Measurements from ENCODE around the gene MYH11. TPM values are rescaled to one million over a fixed set of nuclear protein-coding genes. Genes with fewer than 3 reads are reported as not detected.

Gene MYH11
- polyA plus RNA-seq, 1 donor (not counting 4 experiments of a cell fraction or from before 2014, with no cell fraction given) = not detected

- no peak overlapping the region for H2AFZ ChIP-seq (ENCODE audit: control insufficient read depth, low read length)
- no peak for FAIRE-seq
- DNase-seq (ENCODE audit: low read depth, low spot score) = no peak
- no peak overlapping the region for H3K9ac ChIP-seq (ENCODE audit: control insufficient read depth, extremely low read depth, insufficient read depth, low read length)
- no peaks in the 10 kb centered on the region for H3K9me1 ChIP-seq (ENCODE audit: control insufficient read depth, extremely low read depth, insufficient read depth, low read length)
- H3K27me3 ChIP-seq (ENCODE audit: control insufficient read depth, extremely low read depth, insufficient read depth, low read length) = peaks cover 8% of the 10 kb centered on the region
- H4K20me1 ChIP-seq (ENCODE audit: control insufficient read depth, extremely low read depth, insufficient read depth, low read length) = no peaks in the 10 kb centered on the region
- H3K79me2 ChIP-seq (ENCODE audit: control insufficient read depth, insufficient read depth, low read length) = no peaks in the 10 kb centered on the region
- no peaks in the 10 kb centered on the region for H3K9me3 ChIP-seq (ENCODE audit: control insufficient read depth, low read depth, low read length)
- TF ChIP-seq EZH2 (IDR thresholded peaks at IDR 0.05; ENCODE audit: low read length) = no peak
- TF ChIP-seq CTCF (optimal IDR thresholded peaks at IDR 0.05 in 1 of 3, IDR thresholded peaks at IDR 0.05 in 1 of 3, conservative IDR thresholded peaks at IDR 0.05 in 1 of 3; ENCODE audit: extremely low read depth in 1 of 3, insufficient read depth in 2 of 3, low read length in 3 of 3) = no peak
- H3K36me3 ChIP-seq (ENCODE audit: control insufficient read depth in 2 of 2, extremely low read depth in 1 of 2, insufficient read depth in 2 of 2, low read length in 2 of 2) = no peaks in the 10 kb centered on the region
- no peak overlapping the region for H3K27ac ChIP-seq (ENCODE audit: control insufficient read depth, insufficient read depth, low read length)
- no peak overlapping the region for H3K4me2 ChIP-seq (ENCODE audit: control insufficient read depth, extremely low read depth, insufficient read depth, low read depth, low read length)
- H3K4me1 ChIP-seq (ENCODE audit: control insufficient read depth, extremely low read depth, insufficient read depth, low read length) = no peaks in the 10 kb centered on the region
- H3K4me3 ChIP-seq (ENCODE audit: control insufficient read depth in 2 of 3, extremely low read depth in 1 of 3, insufficient read depth in 2 of 3, low read depth in 1 of 3, low read length in 3 of 3) = no peak overlapping the region
- dilution Hi-C loops (cut with MboI; ENCODE audit: extremely low pct_ligation_motif_present, low sequenced_read_pairs) = no loop called here
These were observed 29.5 kb downstream of the MYH11 start for GRCh38 chr16:15827299-15827698.

GRCh38 chr16:15825750-15826305 lies 31.0 kb downstream of the MYH11 start:
- TF ChIP-seq EZH2 (IDR thresholded peaks at IDR 0.05; ENCODE audit: low read length) (no peak), CTCF (optimal IDR thresholded peaks at IDR 0.05 in 1 of 3, IDR thresholded peaks at IDR 0.05 in 1 of 3, conservative IDR thresholded peaks at IDR 0.05 in 1 of 3; ENCODE audit: extremely low read depth in 1 of 3, insufficient read depth in 2 of 3, low read length in 3 of 3) (no peak)
- Histone ChIP-seq H3K4me2 (ENCODE audit: control insufficient read depth, extremely low read depth, insufficient read depth, low read depth, low read length) (no peak overlapping the region), H3K4me1 (ENCODE audit: control insufficient read depth, extremely low read depth, insufficient read depth, low read length) (no peaks in the 10 kb centered on the region), H3K27me3 (ENCODE audit: control insufficient read depth, extremely low read depth, insufficient read depth, low read length) (peaks cover 8% of the 10 kb centered on the region), H3K4me3 (ENCODE audit: control insufficient read depth in 2 of 3, extremely low read depth in 1 of 3, insufficient read depth in 2 of 3, low read depth in 1 of 3, low read length in 3 of 3) (no peak overlapping the region), H3K36me3 (ENCODE audit: control insufficient read depth in 2 of 2, extremely low read depth in 1 of 2, insufficient read depth in 2 of 2, low read length in 2 of 2) (no peaks in the 10 kb centered on the region), H3K9me1 (ENCODE audit: control insufficient read depth, extremely low read depth, insufficient read depth, low read length) (no peaks in the 10 kb centered on the region), H2AFZ (ENCODE audit: control insufficient read depth, low read length) (no peak overlapping the region), H4K20me1 (ENCODE audit: control insufficient read depth, extremely low read depth, insufficient read depth, low read length) (no peaks in the 10 kb centered on the region), H3K9me3 (ENCODE audit: control insufficient read depth, low read depth, low read length) (no peaks in the 10 kb centered on the region), H3K27ac (ENCODE audit: control insufficient read depth, insufficient read depth, low read length) (no peak overlapping the region), H3K79me2 (ENCODE audit: control insufficient read depth, insufficient read depth, low read length) (no peaks in the 10 kb centered on the region), H3K9ac (ENCODE audit: control insufficient read depth, extremely low read depth, insufficient read depth, low read length) (no peak overlapping the region)
- dilution Hi-C loops (cut with MboI; ENCODE audit: extremely low pct_ligation_motif_present, low sequenced_read_pairs) = no loop called here
- DNase-seq (ENCODE audit: low read depth, low spot score) = no peak
- FAIRE-seq = no peak
